ENCODE data around the gene GPRC5A. TPM values are rescaled to one million over a fixed set of nuclear protein-coding genes. Genes with fewer than 3 reads are reported as not detected.

Gene GPRC5A
- total and polyA plus RNA-seq, 5 experiments from 2014 or later, result not detected

DNA sequence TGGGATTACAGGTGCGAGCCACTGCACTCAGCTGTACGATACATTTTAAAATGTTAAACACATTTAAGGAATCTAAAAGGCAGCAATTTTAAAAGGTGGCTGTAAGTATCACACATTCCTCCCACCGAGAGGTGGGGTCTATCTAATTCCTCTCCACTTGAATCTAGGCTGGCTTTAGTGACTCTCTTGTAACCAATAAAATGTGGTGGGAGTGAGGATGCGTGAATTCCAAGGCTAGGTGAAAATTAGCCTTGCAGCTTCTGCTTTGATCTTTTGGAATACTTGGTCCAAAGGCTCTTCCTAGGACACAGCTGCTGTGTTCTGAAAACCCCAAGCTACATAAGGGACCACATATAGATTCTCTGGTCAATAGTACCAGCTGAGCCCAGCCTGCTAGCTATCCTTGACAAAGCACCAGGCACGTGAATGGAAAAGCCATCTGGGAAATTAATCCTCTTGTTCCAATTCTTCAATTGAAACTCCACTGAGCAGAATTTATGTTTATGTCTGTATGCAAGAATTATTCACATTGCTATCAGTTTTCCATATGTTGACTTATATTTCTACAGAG, 69.4 kb downstream of the GPRC5A start:
- no peaks in the 10 kb centered on the region for H3K36me3 Mint-ChIP-seq
- no peaks in the 10 kb centered on the region for H3K9me3 Mint-ChIP-seq
- no peak overlapping the region for H3K4me3 Mint-ChIP-seq
- peak overlapping the region in 1 of 10 donors; percentile 57 for H3K27ac Mint-ChIP-seq
- H3K4me1 Mint-ChIP-seq, result peaks cover 0 to 3% (median 0%) of the 10 kb centered on the region in 4 donors
- DNase-seq (no peak), ATAC-seq (no peak)
- POLR2A ChIA-PET, result no interaction called here
- H3K27me3 Mint-ChIP-seq, result peaks cover 0 to 9% (median 4%) of the 10 kb centered on the region in 5 donors

DNA sequence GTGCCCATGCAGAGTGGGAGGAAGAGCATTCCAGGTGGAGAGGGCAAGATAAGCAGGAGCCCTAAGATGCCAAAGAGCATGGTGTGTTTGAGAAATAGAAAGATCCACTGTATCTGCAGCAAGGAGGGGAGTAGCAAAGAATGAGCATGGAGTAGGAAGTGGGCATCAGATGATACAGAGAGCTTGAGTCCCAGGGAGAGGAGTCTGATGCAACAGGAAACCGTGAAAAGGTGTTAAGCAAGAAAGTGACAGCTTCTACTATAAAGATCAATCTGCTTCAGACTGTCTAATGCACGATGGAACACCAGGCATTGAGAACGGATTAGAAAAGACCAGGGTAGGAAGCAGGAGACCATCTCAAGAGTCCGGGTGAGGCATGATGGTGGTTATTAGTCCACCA, 72.9 kb downstream of the GPRC5A start:
- no peak overlapping the region for H3K4me3 Mint-ChIP-seq

DNA sequence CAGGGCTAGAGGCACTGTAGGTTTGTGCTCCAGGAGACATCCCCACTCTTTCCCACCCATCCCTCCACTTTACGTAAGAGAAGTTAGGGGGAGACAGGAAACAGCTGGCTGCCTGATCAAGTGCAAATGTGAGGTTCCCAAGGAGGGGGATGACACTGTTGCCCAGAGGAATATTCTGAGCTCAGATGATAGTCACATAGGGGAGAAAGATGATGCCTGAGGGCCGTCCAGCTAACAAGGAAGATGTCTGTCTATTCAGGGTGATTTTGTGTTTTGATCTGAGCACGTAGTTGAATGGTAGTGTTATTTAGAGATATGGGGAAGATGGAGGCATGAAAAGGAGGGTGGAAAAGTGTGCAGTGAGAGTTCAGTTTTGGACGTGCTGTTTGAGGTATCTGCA, 74.5 kb downstream of the GPRC5A start:
- no peak for ATAC-seq
- POLR2A ChIA-PET, result no interaction called here
- Mint-ChIP-seq H3K4me1 (peaks cover 0 to 3% (median under 1%) of the 10 kb centered on the region in 4 donors), H3K36me3 (peaks cover 0 to 11% (median 2%) of the 10 kb centered on the region in 3 donors), H3K9me3 (no peaks in the 10 kb centered on the region), H3K27me3 (peaks cover 0 to under 1% (median 0%) of the 10 kb centered on the region in 5 donors), H3K27ac (no peak overlapping the region), H3K4me3 (no peak overlapping the region)
- DNase-seq, result no peak

More for the DNA sequence above, 72.9 kb downstream of the GPRC5A start:
- ATAC-seq (no peak), DNase-seq (no peak)
- H3K9me3 Mint-ChIP-seq, result no peaks in the 10 kb centered on the region
- peaks cover 0 to 3% (median under 1%) of the 10 kb centered on the region in 4 donors for H3K4me1 Mint-ChIP-seq
- no peak overlapping the region for H3K27ac Mint-ChIP-seq
- POLR2A ChIA-PET, result no interaction called here
- peaks cover 0 to 9% (median 2%) of the 10 kb centered on the region in 3 donors for H3K36me3 Mint-ChIP-seq
- H3K27me3 Mint-ChIP-seq, result peaks cover 0 to 3% (median 0%) of the 10 kb centered on the region in 5 donors

Other genes starting within 250 kb of the GPRC5A start
- 1 to 10 TPM; 1.3 to 1.9 TPM for gene GPR19, start 195.4 kb upstream of the GPRC5A start, total RNA-seq
- gene GPR19, start 195.4 kb upstream of the GPRC5A start, polyA plus RNA-seq, result under 1 TPM in 2 of 3 donors, not detected in 1; 0.47 to 0.51 TPM
- gene CDKN1B, start 174.2 kb upstream of the GPRC5A start, total RNA-seq, result 100 to 1,000 TPM; 161 TPM
- gene CDKN1B, start 174.2 kb upstream of the GPRC5A start, polyA plus RNA-seq, result 10 to 100 TPM in 2 of 3 donors, 1 to 10 TPM in 1; 8.3 to 26.9 (median 20.6) TPM
- 1 to 10 TPM; 2.5 to 4.3 TPM for gene APOLD1, start 105.9 kb upstream of the GPRC5A start, total RNA-seq
- gene APOLD1, start 105.9 kb upstream of the GPRC5A start, polyA plus RNA-seq, result 1 to 10 TPM in 1 of 3 donors, under 1 TPM in 2; 0.14 to 1.4 (median 0.54) TPM
- 10 to 100 TPM; 84.6 to 93.6 TPM for gene DDX47, start 78.2 kb upstream of the GPRC5A start, total RNA-seq
- gene DDX47, start 78.2 kb upstream of the GPRC5A start, polyA plus RNA-seq, result 10 to 100 TPM; 61.0 to 77.1 (median 62.7) TPM
- not detected for gene GPRC5D, start 60.6 kb downstream of the GPRC5A start, total RNA-seq
- under 1 TPM in 1 of 3 donors, not detected in 2; 0.43 TPM for gene GPRC5D, start 60.6 kb downstream of the GPRC5A start, polyA plus RNA-seq
- gene HEBP1, start 108.7 kb downstream of the GPRC5A start, total RNA-seq, result 10 to 100 TPM in 1 of 2 experiments, 1 to 10 TPM in 1; 9.8 to 13.1 TPM
- gene HEBP1, start 108.7 kb downstream of the GPRC5A start, polyA plus RNA-seq, result 10 to 100 TPM; 23.3 to 40.2 (median 25.8) TPM
- 1 to 10 TPM; 4.8 to 5.0 TPM for gene FAM234B, start 152.8 kb downstream of the GPRC5A start, total RNA-seq
- gene FAM234B, start 152.8 kb downstream of the GPRC5A start, polyA plus RNA-seq, result 1 to 10 TPM; 2.5 to 4.3 (median 2.7) TPM
- gene GSG1, start 212.1 kb downstream of the GPRC5A start, total RNA-seq, result not detected
- under 1 TPM in 1 of 3 donors, not detected in 2; 0.21 TPM for gene GSG1, start 212.1 kb downstream of the GPRC5A start, polyA plus RNA-seq